Small intestine (tissue), 7 donors: ENCODE results near the gene PXMP4. TPM values are rescaled to one million over a fixed set of nuclear protein-coding genes. Genes with fewer than 3 reads are reported as not detected.
A peak's percentile ranks its signal among the peaks of the same experiment; 100 is the strongest.

ENCODE experiments used
- DNase-seq, 2 donors: peaks; one replicate each; pipeline versions ENCODE4 v3.0.0 to v3.0.0-alpha.2; 2013
- FAIRE-seq: peaks from 2 replicates; lab custom pipeline; 2012; peaks lifted over from hg19 to GRCh38; lab: Jason Lieb, UNC
- H3K27ac ChIP-seq, 3 donors: one replicate each; pipeline ENCODE4 v1.5.1; 2013; ENCODE audit warnings: low read length in 2 of 3, mild to moderate bottlenecking in 2 of 3, control low read depth in 1 of 3, inconsistent platforms in 1 of 3, low read depth in 1 of 3, moderate library complexity in 1 of 3
- H3K27me3 ChIP-seq, 3 donors: one replicate each; pipeline ENCODE4 v1.6.1; 2013; ENCODE audit warnings: low read length in 3 of 3, inconsistent platforms in 1 of 3; ENCODE audit not compliant: control insufficient read depth in 3 of 3, insufficient read depth in 3 of 3
- H3K36me3 ChIP-seq, 3 donors: one replicate each; pipeline ENCODE4 v1.6.1; 2013; ENCODE audit warnings: low read length in 3 of 3, inconsistent platforms in 1 of 3, low read depth in 1 of 3, mild to moderate bottlenecking in 1 of 3, moderate library complexity in 1 of 3; ENCODE audit not compliant: control insufficient read depth in 3 of 3, insufficient read depth in 2 of 3
- H3K4me1 ChIP-seq, 3 donors: one replicate each; pipeline ENCODE4 v1.6.1; 2013; ENCODE audit warnings: low read length in 2 of 3, inconsistent platforms in 1 of 3, low read depth in 1 of 3, mild to moderate bottlenecking in 1 of 3, moderate library complexity in 1 of 3; ENCODE audit not compliant: control insufficient read depth in 3 of 3, insufficient read depth in 2 of 3
- H3K4me3 ChIP-seq, 3 donors: one replicate each; pipeline ENCODE4 v1.5.1; 2013; ENCODE audit warnings: low read length in 3 of 3, control low read depth in 1 of 3, inconsistent platforms in 1 of 3, low read depth in 1 of 3, mild to moderate bottlenecking in 1 of 3, moderate library complexity in 1 of 3
- H3K9me3 ChIP-seq, 2 donors: one replicate each; pipeline ENCODE4 v1.6.1; 2013; ENCODE audit warnings: low read depth in 1 of 2, low read length in 1 of 2; ENCODE audit not compliant: control insufficient read depth in 2 of 2, insufficient read depth in 1 of 2
- WGBS, 3 donors: extraction: QIAGEN DNeasy Blood & Tissue Kit; methylation state at CpG; one replicate each; pipeline ENCODE4 v1.1.7; 2013; 5-methylcytosine and 5-hydroxymethylcytosine counted together
- polyA plus RNA-seq, 4 donors: library from polyadenylated mRNA; stranded (reverse) in 3 of 4; unstranded in 1 of 4; fragments of 200-250 nt in 3 of 4; fragments of 120-200 nt in 1 of 4; gene quantifications; one replicate each; pipeline versions ENCODE4 v1.2.1 to v1.2.3, GENCODE V29; 2013
- donor health status: healthy with polysubstance abuse.
- donor health status: control.
- donor health status: control.
- donor health status: Bipolar disorder and iron deficiency.
- donor health status: healthy.

Gene PXMP4
- polyA plus RNA-seq, 4 donors: 5.4 to 8.7 (median 7.8) TPM

DNA sequence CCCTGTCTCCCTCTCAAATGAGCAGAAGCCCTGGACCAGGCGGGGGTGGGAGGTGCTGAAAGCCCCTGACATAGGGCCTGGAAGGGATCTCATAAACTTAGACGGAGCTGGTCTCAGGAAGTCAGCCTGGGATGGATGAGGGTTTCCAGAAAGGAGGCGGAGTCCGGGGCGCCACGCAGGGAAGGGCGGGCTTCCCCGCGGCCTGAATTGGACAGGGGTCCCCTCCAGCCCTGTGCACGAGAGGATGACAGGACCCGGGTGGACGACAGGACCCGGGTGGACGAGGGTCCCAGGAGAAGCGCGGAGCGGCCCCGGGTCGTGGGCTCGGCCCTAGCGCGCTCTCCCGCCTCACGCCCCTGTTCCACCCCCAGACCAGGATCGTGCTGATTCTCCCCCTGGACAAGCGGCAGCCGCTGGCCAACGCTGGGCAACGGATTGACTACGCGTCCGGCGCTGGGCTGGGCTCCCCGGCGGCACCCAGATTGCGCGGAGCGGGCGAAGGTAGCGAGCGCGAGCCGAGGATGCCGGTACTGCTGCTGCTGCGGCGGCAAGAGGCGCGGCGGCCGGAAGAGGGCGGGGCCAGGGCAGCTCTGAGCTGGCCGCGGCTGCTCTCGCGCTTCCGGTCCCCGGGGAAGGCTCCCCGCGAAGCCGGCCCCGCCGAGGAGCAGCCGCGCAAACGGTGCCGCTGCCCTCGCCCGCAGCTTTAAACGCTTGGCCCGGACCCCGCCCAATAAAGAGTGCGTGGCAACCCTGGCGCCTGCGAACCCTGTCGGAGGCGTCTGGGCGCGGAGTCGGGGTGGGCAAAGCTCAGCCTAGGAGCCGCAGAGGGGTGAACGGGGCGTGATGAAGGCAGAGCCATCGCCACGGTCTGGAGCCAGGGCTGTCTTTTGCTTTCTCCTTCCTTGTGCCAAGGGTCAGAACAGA, 56.7 kb downstream of the PXMP4 start:
- peaks cover 0 to 34% (median 2%) of the 10 kb centered on the region in 3 donors for H3K36me3 ChIP-seq
- peak; percentile 83 to 92 for DNase-seq
- H3K9me3 ChIP-seq: no peaks in the 10 kb centered on the region
- WGBS, 3 donors: 0 to 1% (median 1%) methylated on average over 60 to 84 of the region's 84 CpGs
- peak overlapping the region; percentile 56 to 78 (median 72) for H3K4me3 ChIP-seq
- peak overlapping the region; percentile 84 to 92 (median 90) for H3K27ac ChIP-seq
- H3K27me3 ChIP-seq: no peaks in the 10 kb centered on the region
- FAIRE-seq: no peak
- H3K4me1 ChIP-seq: peaks cover 0 to 31% (median 5%) of the 10 kb centered on the region in 3 donors

DNA sequence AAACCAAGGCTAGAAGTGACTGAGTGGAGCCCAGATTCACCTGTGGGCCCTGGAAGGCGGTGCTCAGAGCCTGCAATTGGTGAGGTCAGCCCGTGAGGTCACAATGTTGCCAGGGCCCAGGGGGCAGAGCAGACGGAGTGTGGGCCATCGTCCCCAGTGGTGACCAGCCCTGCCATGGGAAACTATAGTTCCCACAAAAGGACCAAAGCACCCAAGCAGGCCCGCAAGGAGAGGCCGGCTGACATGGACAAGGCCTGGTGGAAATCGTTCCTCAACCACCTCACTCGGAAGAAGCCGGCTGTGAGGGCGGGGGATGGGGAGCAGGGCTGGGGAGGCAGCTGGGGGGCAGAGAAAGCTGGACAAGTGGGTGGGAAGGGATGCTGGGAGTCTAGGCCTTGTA, 57.9 kb downstream of the PXMP4 start, which contains the start of gene C20orf144:
Gene C20orf144, plus strand, starts transcription at position 156 of the 400 bp plus-strand sequence. Its CDS starts 19 bp downstream, at position 175.
- FAIRE-seq: no peak
- peak within 1 kb of the TSS; percentile 76 to 92 (median 90) for H3K27ac ChIP-seq

DNA sequence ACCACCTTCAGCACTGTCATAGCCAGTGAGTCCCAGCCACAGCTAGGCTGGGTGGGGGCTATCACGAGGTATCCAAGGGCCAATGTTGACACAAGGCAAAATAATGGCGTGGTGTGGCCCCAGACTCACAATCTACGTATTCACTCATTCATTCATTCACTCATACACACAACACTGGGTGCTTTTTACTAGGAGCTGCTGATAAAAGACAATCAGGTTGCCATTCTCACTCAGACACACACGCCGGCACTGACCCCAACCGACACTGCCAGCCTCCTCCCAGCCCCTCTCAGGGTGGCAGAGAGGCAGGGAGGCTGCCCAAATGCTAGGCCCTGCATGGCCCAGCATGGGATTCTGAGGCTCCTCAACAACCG, 59.4 kb downstream of the PXMP4 start:
- no peaks in the 10 kb centered on the region for H3K9me3 ChIP-seq
- DNase-seq (no peak), FAIRE-seq (no peak)
- no peak overlapping the region for H3K4me3 ChIP-seq
- H3K36me3 ChIP-seq: peaks cover 0 to 56% (median 2%) of the 10 kb centered on the region in 3 donors
- no peak overlapping the region for H3K27ac ChIP-seq
- no peaks in the 10 kb centered on the region for H3K27me3 ChIP-seq
- 89 to 93% (median 90%) methylated on average over 7 of the region's 7 CpGs for WGBS, 3 donors
- H3K4me1 ChIP-seq: peaks cover 0 to 14% (median 5%) of the 10 kb centered on the region in 3 donors

More for the DNA sequence above, 57.9 kb downstream of the PXMP4 start, which contains the start of gene C20orf144:
- WGBS, 3 donors: 93 to 97% (median 94%) methylated on average over 10 of the region's 10 CpGs
- DNase-seq: no peak
- H3K4me1 ChIP-seq: peaks cover 0 to 23% (median 5%) of the 10 kb centered on the region in 3 donors
- peak within 1 kb of the TSS; percentile 56 to 78 (median 72) for H3K4me3 ChIP-seq
- peaks cover 0 to 41% (median 2%) of the 10 kb centered on the region in 3 donors for H3K36me3 ChIP-seq
- no peaks in the 10 kb centered on the region for H3K9me3 ChIP-seq
- H3K27me3 ChIP-seq: no peaks in the 10 kb centered on the region

DNA sequence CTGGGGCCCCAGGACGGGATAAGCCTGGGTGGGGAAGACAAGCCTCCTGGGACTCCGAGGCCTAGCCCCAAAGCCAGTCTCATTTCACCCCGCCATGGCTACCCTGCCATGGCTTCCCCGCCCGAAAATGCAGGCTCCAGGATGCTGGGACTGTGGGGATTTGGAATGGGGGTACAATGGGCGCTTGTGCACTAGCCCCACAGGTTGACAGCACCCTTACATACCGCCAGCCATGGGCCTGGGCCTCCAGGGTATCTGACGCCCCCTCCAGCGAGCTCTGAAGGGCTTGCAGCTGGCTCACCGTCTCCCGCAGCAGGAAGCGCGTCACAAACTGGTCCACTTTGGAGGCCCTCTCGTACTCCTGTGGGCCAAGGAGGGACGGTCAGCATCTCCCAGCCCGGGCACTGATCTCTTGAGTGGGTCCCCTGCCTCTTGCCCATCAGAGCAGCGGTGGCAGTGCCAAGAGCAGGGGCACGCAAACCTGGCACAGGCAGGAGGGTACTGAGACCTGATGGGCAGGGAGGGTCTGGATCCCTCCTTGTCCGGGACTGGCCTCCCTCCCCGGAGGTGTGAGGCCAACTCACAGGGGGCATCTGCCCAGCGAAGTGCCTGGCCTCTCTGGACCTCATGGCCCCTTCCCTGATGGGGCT, 60.0 kb downstream of the PXMP4 start:
- Histone ChIP-seq H3K9me3 (no peaks in the 10 kb centered on the region), H3K36me3 (peaks cover 0 to 57% (median 2%) of the 10 kb centered on the region in 3 donors), H3K27ac (no peak overlapping the region), H3K27me3 (no peaks in the 10 kb centered on the region), H3K4me3 (no peak overlapping the region), H3K4me1 (peaks cover 0 to 15% (median 5%) of the 10 kb centered on the region in 3 donors)
- no peak for FAIRE-seq
- WGBS, 3 donors: 93 to 96% (median 95%) methylated on average over 21 of the region's 21 CpGs
- no peak for DNase-seq

DNA sequence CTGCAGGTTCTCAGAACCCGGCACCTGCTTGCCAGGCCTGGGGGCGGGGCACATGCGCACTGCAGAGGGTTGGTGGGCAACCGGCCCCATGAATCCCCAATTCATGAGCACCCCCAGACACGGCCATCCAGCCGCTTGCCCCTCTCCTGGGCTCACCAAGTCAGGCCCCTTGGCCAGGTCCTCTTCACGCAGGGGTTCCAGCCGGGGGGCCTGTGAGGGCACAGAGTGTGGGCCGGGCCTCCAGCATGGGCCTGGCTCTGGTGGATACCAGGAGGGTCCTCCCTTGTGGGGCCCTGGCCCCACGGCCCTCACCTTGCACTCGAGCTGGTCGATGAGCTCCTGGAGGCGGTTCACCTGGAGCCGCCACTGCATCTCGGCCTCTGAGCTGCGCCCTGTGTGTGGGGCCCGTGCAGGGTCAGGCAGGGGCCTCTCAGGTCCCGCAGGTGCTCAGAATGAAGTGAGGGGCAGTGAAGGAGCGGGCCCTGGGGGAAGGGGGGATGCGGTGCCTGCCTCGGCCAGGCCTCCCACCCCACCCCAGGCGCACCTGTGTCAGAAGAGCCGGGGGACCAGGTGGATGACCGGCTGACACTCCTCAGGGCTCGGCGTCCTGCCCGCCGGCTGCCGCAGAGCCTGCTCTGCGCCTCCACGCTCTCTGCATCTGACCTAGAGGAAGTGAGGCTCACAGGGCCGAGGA, 60.6 kb downstream of the PXMP4 start:
- FAIRE-seq (no peak), DNase-seq (no peak)
- H3K9me3 ChIP-seq: no peaks in the 10 kb centered on the region
- no peak overlapping the region for H3K4me3 ChIP-seq
- WGBS, 3 donors: 94 to 96% (median 95%) methylated on average over 24 to 32 of the region's 32 CpGs
- no peaks in the 10 kb centered on the region for H3K27me3 ChIP-seq
- H3K27ac ChIP-seq: no peak overlapping the region
- H3K4me1 ChIP-seq: peaks cover 0 to 22% (median 5%) of the 10 kb centered on the region in 3 donors
- H3K36me3 ChIP-seq: peaks cover 0 to 57% (median 2%) of the 10 kb centered on the region in 3 donors

DNA sequence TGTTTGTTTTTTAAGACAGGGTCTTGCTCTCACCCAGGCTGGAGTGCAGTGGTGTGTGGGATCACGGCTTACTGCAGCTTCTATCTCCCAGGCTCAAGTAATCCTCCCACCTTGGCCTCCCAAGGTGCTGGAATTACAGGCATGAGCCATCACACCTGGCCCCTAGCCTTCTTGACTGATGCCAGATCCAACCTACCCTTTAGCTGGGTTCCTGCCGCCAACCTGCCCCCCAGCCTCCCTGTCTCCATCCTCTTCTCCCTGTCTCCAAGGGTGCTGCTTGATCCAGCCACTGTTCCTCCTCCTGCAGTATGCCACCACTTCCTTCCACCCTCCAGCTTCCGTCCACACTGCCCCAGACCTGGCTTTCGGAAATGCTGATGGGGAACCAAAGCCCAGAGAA, 61.2 kb downstream of the PXMP4 start:
- Histone ChIP-seq H3K27ac (no peak overlapping the region), H3K27me3 (no peaks in the 10 kb centered on the region), H3K4me3 (no peak overlapping the region), H3K9me3 (no peaks in the 10 kb centered on the region), H3K36me3 (peaks cover 0 to 57% (median 2%) of the 10 kb centered on the region in 3 donors), H3K4me1 (peaks cover 0 to 20% (median 5%) of the 10 kb centered on the region in 3 donors)
- WGBS, 3 donors: 96 to 99% (median 96%) methylated on average over 4 of the region's 4 CpGs
- FAIRE-seq (no peak), DNase-seq (no peak)

DNA sequence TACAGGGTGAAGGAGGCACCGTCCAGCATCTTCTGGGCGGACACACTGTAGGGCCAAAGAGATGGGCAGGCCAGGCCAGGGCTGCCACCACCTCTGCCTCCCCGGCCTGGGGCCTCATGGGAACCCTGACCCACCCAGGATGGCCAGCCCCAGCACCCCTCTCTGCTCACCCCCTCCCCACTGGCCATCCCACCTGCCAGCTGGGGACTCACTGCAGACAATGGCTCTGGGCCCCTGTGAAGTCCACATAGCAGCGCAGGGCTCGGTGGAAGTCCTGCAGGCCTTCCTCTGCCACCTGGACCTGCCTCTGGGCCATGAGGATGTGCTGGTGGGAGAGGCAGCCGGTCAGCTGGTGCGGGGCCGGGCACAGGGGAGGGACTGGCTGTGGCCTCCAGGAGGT, 61.6 kb downstream of the PXMP4 start:
- Histone ChIP-seq H3K27me3 (no peaks in the 10 kb centered on the region), H3K36me3 (peaks cover 0 to 57% (median 2%) of the 10 kb centered on the region in 3 donors), H3K27ac (no peak overlapping the region), H3K4me3 (no peak overlapping the region), H3K9me3 (no peaks in the 10 kb centered on the region), H3K4me1 (peaks cover 0 to 23% (median 5%) of the 10 kb centered on the region in 3 donors)
- FAIRE-seq: no peak
- 95 to 99% (median 96%) methylated on average over 8 of the region's 8 CpGs for WGBS, 3 donors
- no peak for DNase-seq

DNA sequence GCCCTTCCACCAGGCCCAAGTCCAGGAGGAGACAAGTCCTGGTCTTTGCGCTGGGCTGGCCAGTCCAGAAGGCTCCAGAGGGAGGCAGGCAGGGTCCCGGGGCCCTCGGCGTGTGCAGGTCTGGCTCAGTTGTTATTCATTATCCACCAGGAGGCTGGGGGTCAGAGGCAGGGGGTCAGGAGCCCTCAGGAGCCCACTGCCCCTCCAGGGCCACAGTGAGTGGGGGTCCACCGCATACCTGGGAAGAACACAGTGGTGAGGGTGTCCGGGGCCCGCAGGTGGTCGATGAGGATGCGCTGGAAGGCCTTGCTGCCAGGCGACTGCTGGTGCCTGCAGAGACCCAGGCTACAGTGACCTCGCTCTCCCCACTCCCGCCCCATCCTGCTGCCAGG, 62.4 kb downstream of the PXMP4 start:
- Histone ChIP-seq H3K4me1 (peaks cover 0 to 27% (median 2%) of the 10 kb centered on the region in 3 donors), H3K4me3 (no peak overlapping the region), H3K27ac (no peak overlapping the region), H3K36me3 (peaks cover 0 to 57% (median 2%) of the 10 kb centered on the region in 3 donors), H3K9me3 (no peaks in the 10 kb centered on the region), H3K27me3 (no peaks in the 10 kb centered on the region)
- FAIRE-seq: no peak
- WGBS, 3 donors: 94 to 96% (median 96%) methylated on average over 12 of the region's 12 CpGs
- DNase-seq: no peak
